ENCODE measurements around the gene KRT72.
A peak's percentile ranks its signal among the peaks of the same experiment; 100 is the strongest.
"Not testable (repeated sequence)": the region's sequence is repeated elsewhere in the genome, so short reads cannot be mapped to it uniquely, and the experiment has no call there.

Gene KRT72

DNA sequence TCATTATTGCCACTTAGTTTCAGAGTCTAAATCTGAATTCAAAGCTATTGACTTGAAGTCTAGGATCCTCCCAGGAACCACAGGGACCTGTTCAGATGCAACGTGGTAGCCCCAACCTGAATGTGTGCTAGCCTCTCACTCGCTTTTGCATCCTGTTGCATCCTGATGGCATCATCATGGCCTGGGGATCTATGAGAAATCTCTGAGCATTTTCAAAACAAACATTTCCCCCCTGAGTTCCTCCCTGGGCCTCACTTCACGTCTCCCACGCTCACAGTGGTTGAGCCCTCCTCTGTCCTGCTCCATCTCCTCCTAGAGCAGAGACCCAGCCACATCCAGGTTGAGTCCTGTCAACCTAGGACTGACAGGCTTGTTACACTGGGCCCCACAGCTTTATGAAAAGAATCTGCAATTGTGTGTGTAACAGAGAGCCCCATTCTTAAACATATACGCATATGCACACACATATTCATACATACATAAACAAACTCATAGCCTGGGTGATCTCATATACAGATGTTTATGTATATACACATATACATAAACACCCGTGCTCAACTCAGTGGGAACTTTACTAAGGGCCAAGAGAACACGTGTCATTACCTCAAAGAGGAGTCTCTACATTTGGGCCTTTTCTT is 5.4 kb upstream of the KRT72 start:
- DNase-seq (ENCODE audit: low read depth), result no peak

DNA sequence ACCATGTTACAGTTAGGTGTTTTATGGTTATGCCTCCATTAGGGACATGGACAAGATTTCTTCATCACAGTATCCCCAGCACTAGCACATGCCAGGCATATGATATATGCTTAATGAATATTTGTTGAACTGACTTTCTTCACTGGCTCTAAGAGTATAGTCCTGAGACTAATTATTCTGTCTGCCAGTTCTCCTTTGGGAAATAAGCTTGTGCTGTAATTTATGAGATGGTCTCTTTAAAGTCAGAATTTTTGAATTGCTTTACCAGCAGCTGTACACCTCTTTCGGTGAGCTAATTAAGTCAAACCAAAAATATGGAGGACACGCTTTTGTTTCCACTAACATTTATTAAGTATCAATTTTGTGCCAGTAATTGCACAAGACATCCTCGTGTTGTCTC is 4.8 kb upstream of the KRT72 start:
- DNase-seq (ENCODE audit: low read depth), result no peak

- no peak for DNase-seq (ENCODE audit: low read depth)
Observed at GRCh38 chr12:52605542-52605941, 4.3 kb upstream of the KRT72 start.

DNA sequence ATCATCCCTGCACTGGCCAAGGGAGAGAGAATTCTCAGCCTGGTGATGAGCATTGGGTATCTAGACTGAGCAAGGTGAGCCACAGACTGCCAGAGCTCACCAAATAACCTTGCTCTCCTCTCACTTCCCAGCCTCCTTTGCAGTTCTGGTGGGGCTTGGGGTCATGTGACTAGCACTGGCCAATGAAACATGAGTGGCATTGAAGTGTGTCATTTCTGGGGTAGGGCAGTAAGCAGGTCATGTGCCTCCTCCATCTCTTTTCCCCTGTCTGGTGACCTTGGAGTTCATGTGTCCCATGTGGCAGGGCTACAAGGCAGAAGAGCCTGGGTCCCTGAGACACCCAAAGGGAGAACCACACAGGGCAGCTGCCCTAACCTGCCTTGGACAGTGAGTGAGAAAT is 3.6 kb upstream of the KRT72 start:
- DNase-seq (ENCODE audit: low read depth), result no peak

GRCh38 chr12:52603314-52603713 is 2.1 kb upstream of the KRT72 start:
- no peak for DNase-seq (ENCODE audit: low read depth)

- no peak for DNase-seq (ENCODE audit: low read depth)
Observed at GRCh38 chr12:52602552-52602951, 1.3 kb upstream of the KRT72 start.

- no peak for DNase-seq (ENCODE audit: low read depth)
Observed at GRCh38 chr12:52601671-52602070, 408 bp upstream of the KRT72 start.

DNA sequence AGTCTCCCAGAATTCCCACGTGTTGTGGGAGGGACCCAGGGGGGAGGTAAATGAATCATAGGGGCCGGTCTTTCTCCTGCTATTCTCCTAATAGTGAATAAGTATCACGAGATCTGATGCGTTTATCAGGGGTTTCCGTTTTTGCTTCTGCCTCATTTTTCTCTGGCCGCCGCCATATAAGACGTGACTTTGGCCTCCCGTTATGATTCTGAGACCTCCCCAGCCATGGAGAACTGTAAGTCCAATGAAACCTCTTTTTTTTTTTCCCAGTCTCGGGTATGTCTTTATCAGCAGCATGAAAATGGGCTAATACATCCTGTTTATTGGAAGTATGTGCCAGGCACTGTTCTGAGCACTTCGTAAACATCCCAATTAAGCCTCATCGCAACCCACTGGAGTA is 788 bp downstream of the KRT72 start:
- no peak for DNase-seq (ENCODE audit: low read depth)

GRCh38 chr12:52600071-52600470 is 1.2 kb downstream of the KRT72 start:
- no peak for DNase-seq (ENCODE audit: low read depth)

GRCh38 chr12:52598966-52599365 is 2.3 kb downstream of the KRT72 start:
- no peak for DNase-seq (ENCODE audit: low read depth)

- not testable (repeated sequence) for DNase-seq (ENCODE audit: low read depth)
Observed at GRCh38 chr12:52594237-52594636, 7.0 kb downstream of the KRT72 start.

DNA sequence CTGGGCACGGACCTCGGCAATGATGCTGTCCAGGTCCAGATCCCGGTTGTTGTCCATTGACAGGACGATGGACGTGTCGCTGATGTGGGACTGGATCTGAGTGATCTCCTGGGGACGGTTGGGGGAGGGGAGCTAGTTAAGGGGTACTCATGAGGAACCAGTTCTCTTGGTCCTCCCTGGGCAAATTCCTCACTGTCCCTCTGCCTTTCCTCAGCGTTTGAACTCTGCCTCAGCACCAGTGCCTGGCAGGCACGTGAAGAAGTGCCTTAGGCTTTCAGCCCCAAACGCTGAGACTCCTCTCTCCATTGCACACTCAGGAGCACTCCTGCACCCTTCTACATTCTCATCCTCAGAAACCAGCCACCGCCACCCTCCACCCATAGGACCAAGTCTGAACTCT is 9.7 kb downstream of the KRT72 start:
- no peak for DNase-seq (ENCODE audit: low read depth)

GRCh38 chr12:52590021-52590420 is 11.2 kb downstream of the KRT72 start:
- DNase-seq (ENCODE audit: low read depth), result no peak

DNA sequence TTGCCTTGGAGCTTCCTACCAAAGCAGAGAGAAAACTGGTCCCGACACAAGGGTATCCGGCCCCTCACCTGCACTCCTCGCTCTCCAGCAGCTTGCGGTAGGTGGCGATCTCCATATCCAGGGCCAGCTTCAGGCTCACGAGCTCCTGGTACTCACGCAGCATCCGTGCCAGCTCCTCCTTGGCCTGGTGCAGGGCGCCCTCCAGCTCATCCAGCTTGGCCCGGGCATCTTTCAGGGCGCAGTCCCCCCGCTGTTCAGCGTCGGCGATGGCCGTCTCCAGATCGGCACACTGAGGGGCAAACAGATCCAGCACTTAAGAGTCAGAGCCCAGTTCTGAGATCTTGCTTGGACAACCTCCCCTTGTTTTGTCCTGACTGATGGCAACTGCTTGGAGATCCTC is 13.7 kb downstream of the KRT72 start:
- DNase-seq (ENCODE audit: low read depth), result no peak

GRCh38 chr12:52585946-52586345 is 15.3 kb downstream of the KRT72 start:
- no peak for DNase-seq (ENCODE audit: low read depth)

- DNase-seq (ENCODE audit: low read depth), result no peak
Observed at GRCh38 chr12:52585066-52585465, 16.2 kb downstream of the KRT72 start.

- DNase-seq (ENCODE audit: low read depth), result no peak
Observed at GRCh38 chr12:52584156-52584682, 17.0 kb downstream of the KRT72 start.

DNA sequence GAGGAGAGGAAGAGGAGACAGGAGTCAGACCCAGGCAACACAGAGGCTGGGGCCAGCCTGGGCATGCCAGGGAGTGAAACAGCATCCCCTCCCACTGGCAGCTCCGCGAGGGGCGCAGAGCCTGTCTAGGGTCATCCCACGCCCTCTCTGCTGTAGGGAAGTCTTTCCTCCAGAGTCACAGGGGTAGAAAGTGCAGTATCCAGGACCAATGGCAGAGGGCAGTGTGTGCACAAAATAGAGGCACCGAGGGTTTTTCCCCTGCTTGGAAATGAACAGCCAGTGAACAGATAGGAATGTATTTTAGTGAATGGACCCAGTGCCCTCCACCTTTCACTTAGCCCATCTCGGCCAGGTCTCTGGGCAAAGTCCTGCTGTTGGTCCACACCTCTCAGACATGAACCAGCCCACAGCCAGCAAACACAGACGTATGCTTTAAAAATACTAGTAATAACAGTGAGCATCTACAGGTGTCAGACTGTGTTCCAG is 18.2 kb downstream of the KRT72 start:
- peak; percentile 3 for DNase-seq (ENCODE audit: low read depth)

DNA sequence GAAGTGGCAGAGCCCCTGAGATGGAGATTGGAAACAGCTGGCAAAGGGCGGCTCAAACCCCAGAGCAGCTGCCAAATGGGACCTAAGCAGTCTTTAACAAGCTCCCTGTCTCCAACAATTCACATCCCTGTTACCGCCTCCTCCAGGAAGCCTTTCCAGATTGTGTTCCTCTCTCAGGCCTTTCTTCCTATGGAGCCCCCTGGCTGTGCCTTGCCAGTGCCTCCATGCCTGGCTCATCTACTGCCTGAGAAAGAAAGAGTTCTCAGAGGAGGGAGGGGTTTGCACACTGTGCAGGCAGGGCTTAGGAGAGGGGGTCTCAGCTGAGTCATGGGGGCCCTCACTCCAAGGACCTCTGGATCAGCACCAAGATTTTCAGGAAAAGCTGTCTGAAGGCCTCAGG is 18.8 kb downstream of the KRT72 start:
- no peak for DNase-seq (ENCODE audit: low read depth)

DNA sequence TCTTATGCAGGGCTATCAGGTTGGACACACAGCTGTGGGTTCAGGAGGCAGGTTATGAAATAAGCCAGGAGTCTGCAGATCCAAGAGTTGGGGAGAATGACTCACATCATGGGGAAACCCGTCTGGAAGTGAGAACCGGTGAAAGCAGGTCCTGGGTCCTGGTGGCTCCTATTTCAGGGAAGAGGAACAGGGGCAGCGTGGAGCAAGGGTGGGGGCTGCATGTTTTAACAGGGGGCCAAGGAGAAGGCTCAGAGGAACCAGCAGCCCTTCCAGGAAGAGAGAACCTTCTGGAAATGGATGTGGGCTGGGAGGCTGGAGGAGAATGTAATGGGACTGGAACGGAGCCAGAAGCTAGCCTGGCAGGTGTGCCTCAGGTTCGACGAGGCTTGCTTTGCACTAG is 19.8 kb downstream of the KRT72 start:
- peak; percentile 6 for DNase-seq (ENCODE audit: low read depth)

DNA sequence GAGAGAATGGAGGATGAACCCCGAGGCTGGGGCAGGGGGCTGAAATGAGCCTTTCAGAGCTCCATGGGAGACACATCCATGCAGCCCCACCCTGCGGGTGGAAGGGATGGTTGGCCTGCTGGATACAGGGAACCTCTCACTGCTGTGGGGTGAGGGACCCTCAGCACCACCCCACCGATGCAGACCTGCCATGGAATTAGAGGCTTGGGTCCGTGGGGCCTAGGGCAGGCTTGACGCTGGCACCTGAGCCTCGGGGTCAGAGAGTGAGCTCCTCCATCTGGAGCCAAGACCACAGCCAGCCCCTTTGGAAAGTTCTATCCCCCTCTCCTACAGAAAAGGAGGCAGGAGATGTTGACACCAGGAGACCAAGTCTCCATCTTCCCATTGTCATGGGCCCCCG is 20.2 kb downstream of the KRT72 start:
- no peak for DNase-seq (ENCODE audit: low read depth)

- no peak for DNase-seq (ENCODE audit: low read depth)
Observed at GRCh38 chr12:52580496-52580895, 20.8 kb downstream of the KRT72 start.

DNA sequence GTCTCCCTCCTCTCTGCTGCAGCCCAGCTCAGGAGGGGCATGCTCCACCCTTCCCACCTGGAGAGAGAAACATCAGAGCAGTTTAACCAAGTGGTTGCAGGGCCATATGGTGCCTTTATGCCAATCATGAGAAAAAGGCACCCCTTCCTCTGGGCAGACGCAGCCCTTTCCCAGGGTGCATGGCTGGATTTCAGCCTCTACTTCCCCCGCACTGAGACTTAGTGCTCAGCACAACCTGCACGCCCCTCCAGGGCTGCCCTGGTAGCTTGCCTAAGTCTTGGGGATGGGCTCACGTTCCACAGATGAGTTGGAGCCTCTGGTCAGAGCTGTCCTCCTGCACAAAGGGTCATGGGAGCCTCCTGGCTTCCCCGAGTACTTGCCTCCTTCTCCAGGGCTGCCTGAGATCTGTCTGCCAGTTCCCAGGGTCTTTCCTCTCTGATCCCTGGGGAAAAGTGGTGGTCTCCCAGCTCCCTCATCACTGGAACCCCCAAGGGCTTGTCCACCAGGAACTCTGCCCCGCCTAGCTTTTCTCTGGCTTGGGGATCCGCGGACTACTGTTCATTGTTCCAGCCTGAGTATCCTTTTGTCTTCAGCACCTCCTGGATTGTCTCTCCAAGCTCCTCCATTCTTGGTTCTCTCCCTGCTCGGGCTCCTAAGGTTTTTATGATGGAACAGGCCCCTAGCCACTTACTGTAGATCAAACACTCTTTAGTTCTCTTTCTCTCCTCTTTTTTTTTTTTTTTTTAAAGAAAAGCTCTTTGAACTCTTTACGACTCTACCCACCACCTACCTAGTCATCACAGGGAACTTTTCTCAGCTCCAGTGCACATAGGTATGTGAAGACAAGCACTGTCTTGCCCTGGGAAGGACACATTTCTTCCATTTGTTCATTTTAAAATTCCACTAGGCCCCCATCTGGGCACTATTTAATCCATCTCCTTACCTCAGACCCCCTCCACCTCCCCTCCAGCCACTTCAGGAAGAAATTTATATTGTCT is 21.5 kb downstream of the KRT72 start:
- no peak for DNase-seq (ENCODE audit: low read depth)
